ENCODE data around the gene L3MBTL2.

L3MBTL2 gene

DNA sequence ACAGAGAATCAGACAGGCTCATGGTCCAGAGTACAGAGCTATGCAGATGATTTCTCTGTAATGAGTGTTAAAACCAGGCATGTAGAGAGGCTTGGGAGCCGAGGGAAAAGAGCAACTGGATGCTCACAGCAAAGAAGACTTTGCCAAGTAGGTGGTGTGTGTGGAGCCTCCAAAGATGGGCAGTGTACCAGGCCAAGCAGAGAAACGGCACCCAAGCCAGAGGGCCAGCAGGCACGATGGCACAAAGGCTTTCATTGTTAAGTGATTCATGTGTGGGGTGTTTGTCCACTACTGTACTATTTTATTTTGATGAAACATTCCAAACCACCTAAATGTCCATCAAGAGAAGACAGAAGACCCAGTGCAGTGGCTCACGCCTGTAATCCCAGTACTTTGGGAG is 69.7 kb downstream of the L3MBTL2 start:
- no peak for DNase-seq (ENCODE audit: low spot score)

- no peak for DNase-seq (ENCODE audit: low spot score)
Measured at GRCh38 chr22:41280065-41280464, 75.0 kb downstream of the L3MBTL2 start.

- DNase-seq (ENCODE audit: low spot score), result no peak
Measured at GRCh38 chr22:41280854-41281253, 75.7 kb downstream of the L3MBTL2 start.

All from hepatic stellate cell (primary cell).